Measurements from ENCODE around the gene NUP42.

NUP42 gene

DNA sequence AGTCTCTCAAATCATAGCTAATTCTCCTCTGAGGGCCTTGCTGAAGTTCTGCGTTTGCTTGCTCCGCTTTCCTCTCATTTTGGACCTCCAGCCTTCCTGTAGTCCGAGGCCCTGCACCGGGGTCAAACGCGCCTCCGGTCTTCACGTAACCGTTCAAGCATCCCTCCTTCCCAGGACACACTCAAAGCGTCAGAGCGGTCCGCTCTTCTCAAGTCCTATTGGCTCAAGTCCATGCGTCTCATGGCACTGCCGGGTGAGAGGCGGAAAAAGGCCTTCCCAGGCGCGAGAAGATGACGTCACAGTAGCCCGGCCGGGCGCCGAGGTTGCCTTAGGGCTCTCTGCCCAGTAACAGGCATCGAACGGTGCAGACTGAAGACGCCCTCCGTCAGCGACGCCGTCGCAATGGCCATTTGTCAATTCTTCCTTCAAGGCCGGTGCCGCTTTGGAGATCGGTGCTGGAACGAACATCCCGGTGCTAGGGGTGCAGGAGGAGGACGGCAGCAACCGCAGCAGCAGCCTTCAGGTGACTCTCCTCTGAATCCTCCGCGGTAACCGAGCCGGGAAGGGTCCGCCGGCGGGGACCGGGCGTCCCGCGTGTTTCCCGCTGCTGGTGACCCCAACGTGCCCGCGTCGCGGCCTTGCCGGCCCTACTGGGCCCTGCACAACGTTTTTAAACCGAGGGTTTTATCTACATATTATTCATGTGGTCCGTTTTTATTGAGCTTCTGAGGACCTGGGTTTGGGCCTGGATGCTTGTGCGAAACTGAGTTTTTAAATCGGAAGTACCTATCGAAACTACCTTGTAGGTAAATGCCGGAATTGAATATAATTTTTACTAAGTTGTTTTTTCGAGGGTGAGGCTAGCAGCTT, at the start of gene NUP42:
NUP42 (plus strand) TSS at position 365 of the 870 bp plus-strand sequence; CDS start at position 403, 38 bp downstream.
- peak within 1 kb of the TSS; percentile 95 for H3K9ac ChIP-seq (ENCODE audit: insufficient read length, low read depth)
- H3K9me3 ChIP-seq (ENCODE audit: insufficient read depth, low read length): no peaks in the 10 kb centered on the region
- no peak for TF ChIP-seq ZNF274 (IDR thresholded peaks at IDR 0.05; ENCODE audit: low read depth, low read length)
- peak; percentile 39 for TF ChIP-seq YY1 (IDR thresholded peaks at IDR 0.05; ENCODE audit: insufficient read depth, insufficient read length)
- no peak for TF ChIP-seq SUZ12 (IDR thresholded peaks at IDR 0.05; ENCODE audit: extremely low read depth, insufficient read depth, insufficient read length)
- no peaks in the 10 kb centered on the region for H3K4me1 ChIP-seq (ENCODE audit: insufficient read depth, insufficient read length)
- peak within 1 kb of the TSS; percentile 85 for H3K4me3 ChIP-seq (ENCODE audit: insufficient read length, low read depth)
- DNase-seq (ENCODE audit: low read depth, low spot score): peak; percentile 100
- H3K36me3 ChIP-seq (ENCODE audit: insufficient read depth, insufficient read length, low read length): peaks cover 37% of the 10 kb centered on the region
- no peaks in the 10 kb centered on the region for H3K27me3 ChIP-seq (ENCODE audit: insufficient read depth, insufficient read length)

GRCh38 chr7:23133797-23134196, 48.1 kb upstream of the NUP42 start:
- no peak for DNase-seq (ENCODE audit: low read depth, low spot score)
- Histone ChIP-seq H3K36me3 (ENCODE audit: insufficient read depth, insufficient read length, low read length) (peaks cover 6% of the 10 kb centered on the region), H3K4me3 (ENCODE audit: insufficient read length, low read depth) (no peak overlapping the region), H3K27me3 (ENCODE audit: insufficient read depth, insufficient read length) (no peaks in the 10 kb centered on the region), H3K9ac (ENCODE audit: insufficient read length, low read depth) (no peak overlapping the region), H3K9me3 (ENCODE audit: insufficient read depth, low read length) (0 out of 2 replicates have a peak, but pooled peaks cover 5% of the 10 kb centered on the region), H3K4me1 (ENCODE audit: insufficient read depth, insufficient read length) (no peaks in the 10 kb centered on the region)
- TF ChIP-seq SUZ12 (IDR thresholded peaks at IDR 0.05; ENCODE audit: extremely low read depth, insufficient read depth, insufficient read length) (no peak), ZNF274 (IDR thresholded peaks at IDR 0.05; ENCODE audit: low read depth, low read length) (no peak), YY1 (IDR thresholded peaks at IDR 0.05; ENCODE audit: insufficient read depth, insufficient read length) (no peak)

DNA sequence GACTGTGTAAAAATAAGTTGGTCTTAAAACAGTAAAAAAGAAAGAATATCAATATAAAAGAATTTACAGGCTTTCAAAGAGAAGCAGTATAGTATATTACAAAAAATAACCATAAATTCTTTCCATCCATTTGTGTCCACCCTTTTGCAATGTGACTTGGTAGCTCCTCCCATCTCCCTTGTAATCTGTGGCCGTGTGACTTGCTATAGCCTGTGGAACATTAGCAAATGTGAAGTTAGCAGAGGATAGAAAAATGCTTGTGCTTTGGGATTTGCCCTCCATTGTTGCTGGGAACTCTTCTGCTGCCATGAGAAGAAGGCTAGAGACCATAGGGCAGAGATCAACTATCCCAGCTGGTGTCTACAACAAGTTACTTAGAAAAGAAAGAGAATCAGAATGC, 46.1 kb upstream of the NUP42 start:
- Histone ChIP-seq H3K27me3 (ENCODE audit: insufficient read depth, insufficient read length) (no peaks in the 10 kb centered on the region), H3K36me3 (ENCODE audit: insufficient read depth, insufficient read length, low read length) (peaks cover under 1% of the 10 kb centered on the region), H3K4me1 (ENCODE audit: insufficient read depth, insufficient read length) (no peaks in the 10 kb centered on the region), H3K9ac (ENCODE audit: insufficient read length, low read depth) (no peak overlapping the region), H3K4me3 (ENCODE audit: insufficient read length, low read depth) (no peak overlapping the region), H3K9me3 (ENCODE audit: insufficient read depth, low read length) (0 out of 2 replicates have a peak, but pooled peaks cover 5% of the 10 kb centered on the region)
- TF ChIP-seq ZNF274 (IDR thresholded peaks at IDR 0.05; ENCODE audit: low read depth, low read length): no peak
- TF ChIP-seq SUZ12 (IDR thresholded peaks at IDR 0.05; ENCODE audit: extremely low read depth, insufficient read depth, insufficient read length): no peak
- TF ChIP-seq YY1 (IDR thresholded peaks at IDR 0.05; ENCODE audit: insufficient read depth, insufficient read length): no peak
- no peak for DNase-seq (ENCODE audit: low read depth, low spot score)

- DNase-seq (ENCODE audit: low read depth, low spot score): no peak
- Histone ChIP-seq H3K9me3 (ENCODE audit: insufficient read depth, low read length) (0 out of 2 replicates have a peak, but pooled peaks cover 5% of the 10 kb centered on the region), H3K4me3 (ENCODE audit: insufficient read length, low read depth) (no peak overlapping the region), H3K4me1 (ENCODE audit: insufficient read depth, insufficient read length) (no peaks in the 10 kb centered on the region), H3K36me3 (ENCODE audit: insufficient read depth, insufficient read length, low read length) (peaks cover 5% of the 10 kb centered on the region), H3K27me3 (ENCODE audit: insufficient read depth, insufficient read length) (no peaks in the 10 kb centered on the region), H3K9ac (ENCODE audit: insufficient read length, low read depth) (no peak overlapping the region)
- TF ChIP-seq SUZ12 (IDR thresholded peaks at IDR 0.05; ENCODE audit: extremely low read depth, insufficient read depth, insufficient read length) (no peak), ZNF274 (IDR thresholded peaks at IDR 0.05; ENCODE audit: low read depth, low read length) (no peak), YY1 (IDR thresholded peaks at IDR 0.05; ENCODE audit: insufficient read depth, insufficient read length) (no peak)
These were observed 45.6 kb upstream of the NUP42 start for GRCh38 chr7:23136216-23136615.

DNA sequence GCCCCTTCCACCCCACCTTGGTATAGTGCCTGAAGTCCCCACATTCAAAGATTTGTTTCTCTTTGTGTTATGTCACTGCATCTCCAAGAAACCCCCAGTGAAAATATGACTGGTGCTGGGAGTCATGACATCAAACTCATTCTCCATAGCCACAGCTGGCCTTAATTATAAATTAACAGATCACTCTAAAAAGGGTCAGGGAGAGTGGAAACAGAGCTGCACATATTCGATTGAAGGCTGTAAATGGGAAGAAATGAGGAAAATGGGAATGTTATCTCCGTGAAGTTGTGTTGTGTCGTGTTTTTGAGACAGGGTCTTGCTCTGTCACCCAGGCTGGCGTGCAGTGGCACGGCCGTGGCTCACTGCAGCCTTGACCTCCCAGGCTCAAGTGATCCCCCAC, 24.2 kb upstream of the NUP42 start:
- H3K4me1 ChIP-seq (ENCODE audit: insufficient read depth, insufficient read length): no peaks in the 10 kb centered on the region
- no peak overlapping the region for H3K4me3 ChIP-seq (ENCODE audit: insufficient read length, low read depth)
- no peak overlapping the region for H3K9ac ChIP-seq (ENCODE audit: insufficient read length, low read depth)
- H3K9me3 ChIP-seq (ENCODE audit: insufficient read depth, low read length): no peaks in the 10 kb centered on the region
- no peak for DNase-seq (ENCODE audit: low read depth, low spot score)
- TF ChIP-seq ZNF274 (IDR thresholded peaks at IDR 0.05; ENCODE audit: low read depth, low read length) (no peak), YY1 (IDR thresholded peaks at IDR 0.05; ENCODE audit: insufficient read depth, insufficient read length) (no peak), SUZ12 (IDR thresholded peaks at IDR 0.05; ENCODE audit: extremely low read depth, insufficient read depth, insufficient read length) (no peak)
- H3K27me3 ChIP-seq (ENCODE audit: insufficient read depth, insufficient read length): no peaks in the 10 kb centered on the region
- peaks cover 25% of the 10 kb centered on the region for H3K36me3 ChIP-seq (ENCODE audit: insufficient read depth, insufficient read length, low read length)

- TF ChIP-seq ZNF274 (IDR thresholded peaks at IDR 0.05; ENCODE audit: low read depth, low read length) (no peak), SUZ12 (IDR thresholded peaks at IDR 0.05; ENCODE audit: extremely low read depth, insufficient read depth, insufficient read length) (no peak), YY1 (IDR thresholded peaks at IDR 0.05; ENCODE audit: insufficient read depth, insufficient read length) (no peak)
- H3K27me3 ChIP-seq (ENCODE audit: insufficient read depth, insufficient read length): no peaks in the 10 kb centered on the region
- no peak overlapping the region for H3K4me3 ChIP-seq (ENCODE audit: insufficient read length, low read depth)
- H3K36me3 ChIP-seq (ENCODE audit: insufficient read depth, insufficient read length, low read length): peaks cover 18% of the 10 kb centered on the region
- H3K9me3 ChIP-seq (ENCODE audit: insufficient read depth, low read length): no peaks in the 10 kb centered on the region
- H3K9ac ChIP-seq (ENCODE audit: insufficient read length, low read depth): no peak overlapping the region
- no peak for DNase-seq (ENCODE audit: low read depth, low spot score)
- no peaks in the 10 kb centered on the region for H3K4me1 ChIP-seq (ENCODE audit: insufficient read depth, insufficient read length)
These were observed 23.3 kb upstream of the NUP42 start for GRCh38 chr7:23158546-23158945.

GRCh38 chr7:23161482-23161881, 20.4 kb upstream of the NUP42 start:
- no peak for TF ChIP-seq ZNF274 (IDR thresholded peaks at IDR 0.05; ENCODE audit: low read depth, low read length)
- no peak for TF ChIP-seq SUZ12 (IDR thresholded peaks at IDR 0.05; ENCODE audit: extremely low read depth, insufficient read depth, insufficient read length)
- TF ChIP-seq YY1 (IDR thresholded peaks at IDR 0.05; ENCODE audit: insufficient read depth, insufficient read length): no peak
- Histone ChIP-seq H3K9me3 (ENCODE audit: insufficient read depth, low read length) (no peaks in the 10 kb centered on the region), H3K36me3 (ENCODE audit: insufficient read depth, insufficient read length, low read length) (peaks cover 8% of the 10 kb centered on the region), H3K4me1 (ENCODE audit: insufficient read depth, insufficient read length) (no peaks in the 10 kb centered on the region), H3K4me3 (ENCODE audit: insufficient read length, low read depth) (no peak overlapping the region), H3K9ac (ENCODE audit: insufficient read length, low read depth) (no peak overlapping the region), H3K27me3 (ENCODE audit: insufficient read depth, insufficient read length) (no peaks in the 10 kb centered on the region)
- no peak for DNase-seq (ENCODE audit: low read depth, low spot score)

Measured in NT2/D1 (cell line).